CD14-positive monocyte (primary cell): Measurements from ENCODE around the gene MCF2L. TPM values are rescaled to one million over a fixed set of nuclear protein-coding genes. Genes with fewer than 3 reads are reported as not detected.
A peak's percentile ranks its signal among the peaks of the same experiment; 100 is the strongest.

ENCODE experiments used
- DNase-seq, 3 donors: peaks; one replicate each; pipeline ENCODE4 v3.0.0-alpha.2; 2011 to 2022
- H2AFZ ChIP-seq: 2 replicates; pipeline ENCODE4 v1.6.0; 2012; ENCODE audit warnings: mild to moderate bottlenecking, low read depth, low read length, inconsistent platforms; ENCODE audit not compliant: insufficient read depth, poor library complexity, severe bottlenecking
- H3K27ac ChIP-seq, 2 donors: 1 replicate in 1 of 2; 2 replicates in 1 of 2; pipeline ENCODE4 v1.5.1; 2012 to 2013; ENCODE audit warnings: low read length in 2 of 2, control low read depth in 1 of 2, inconsistent platforms in 1 of 2, low read depth in 1 of 2, mild to moderate bottlenecking in 1 of 2
- H3K27me3 ChIP-seq, 2 donors: one replicate each; pipeline versions ENCODE4 v1.6.0 to v1.6.1; 2011 to 2013; ENCODE audit warnings: low read length in 2 of 2; ENCODE audit not compliant: control insufficient read depth in 2 of 2, insufficient read depth in 2 of 2
- H3K36me3 ChIP-seq, 2 donors: replicated peaks in 1 of 2; 1 replicate in 1 of 2; 2 replicates in 1 of 2; pipeline versions ENCODE4 v1.5.1 to v1.6.1; 2012 to 2013; ENCODE audit warnings: low read length in 2 of 2, control low read depth in 1 of 2, inconsistent platforms in 1 of 2, mild to moderate bottlenecking in 1 of 2; ENCODE audit not compliant: insufficient read depth in 2 of 2, control insufficient read depth in 1 of 2
- H3K4me1 ChIP-seq, 2 donors: 1 replicate in 1 of 2; 2 replicates in 1 of 2; pipeline versions ENCODE4 v1.5.1 to v1.6.1; 2012 to 2013; ENCODE audit warnings: low read length in 2 of 2, control low read depth in 1 of 2, inconsistent platforms in 1 of 2, mild to moderate bottlenecking in 1 of 2, moderate library complexity in 1 of 2; ENCODE audit not compliant: insufficient read depth in 2 of 2, control insufficient read depth in 1 of 2
- H3K4me2 ChIP-seq: replicated peaks from 2 replicates; pipeline ENCODE3; 2012; ENCODE audit warnings: low read length, moderate library complexity, mild to moderate bottlenecking; ENCODE audit not compliant: poor library complexity, severe bottlenecking; ENCODE audit errors: extremely low read depth
- H3K4me3 ChIP-seq, 3 experiments: fragments of 200-600 bp in 1 of 3; sonication (generic) in 1 of 3; replicated peaks in 1 of 3; 1 replicate in 2 of 3; 2 replicates in 1 of 3; pipeline ENCODE4 v1.5.1; 2011 to 2013; ENCODE audit warnings: low read length in 3 of 3, mild to moderate bottlenecking in 3 of 3, control low read depth in 2 of 3, low read depth in 2 of 3, inconsistent platforms in 1 of 3, moderate library complexity in 1 of 3
- H3K79me2 ChIP-seq: 2 replicates; pipeline ENCODE4 v1.6.0; 2012; ENCODE audit warnings: mild to moderate bottlenecking, control low read depth, inconsistent platforms, low read length, moderate library complexity; ENCODE audit not compliant: insufficient read depth
- H3K9ac ChIP-seq: 2 replicates; pipeline ENCODE4 v1.6.0; 2017; ENCODE audit warnings: low read length, mild to moderate bottlenecking; ENCODE audit not compliant: insufficient read depth, poor library complexity, severe bottlenecking
- H3K9me3 ChIP-seq, 2 donors: replicated peaks in 1 of 2; 1 replicate in 1 of 2; 2 replicates in 1 of 2; pipeline versions ENCODE4 v1.5.1 to v1.6.1; 2012 to 2013; ENCODE audit warnings: low read length in 2 of 2, control low read depth in 1 of 2; ENCODE audit not compliant: control insufficient read depth in 1 of 2, insufficient read depth in 1 of 2
- H4K20me1 ChIP-seq: 2 replicates; pipeline ENCODE4 v1.6.0; 2012; ENCODE audit warnings: mild to moderate bottlenecking, low read length, control low read depth, moderate library complexity; ENCODE audit not compliant: insufficient read depth
- H3K27ac Mint-ChIP-seq, 7 donors: one replicate each; pipeline ENCODE4 v1.8.0; 2020; ENCODE audit warnings: mild to moderate bottlenecking in 7 of 7, mixed read lengths in 7 of 7, moderate library complexity in 6 of 7, inconsistent platforms in 2 of 7
- H3K27me3 Mint-ChIP-seq, 3 donors: one replicate each; pipeline ENCODE4 v1.8.0; 2021 to 2022; ENCODE audit warnings: low read depth in 3 of 3, mild to moderate bottlenecking in 3 of 3, mixed read lengths in 3 of 3, moderate library complexity in 3 of 3, inconsistent platforms in 1 of 3
- H3K36me3 Mint-ChIP-seq, 2 donors: one replicate each; pipeline ENCODE4 v1.8.0; 2020; ENCODE audit warnings: mixed read lengths in 2 of 2, inconsistent platforms in 1 of 2, mild to moderate bottlenecking in 1 of 2
- H3K4me1 Mint-ChIP-seq: one replicate; pipeline ENCODE4 v1.8.0; 2020; ENCODE audit warnings: mild to moderate bottlenecking, mixed read lengths
- H3K4me3 Mint-ChIP-seq, 2 donors: one replicate each; pipeline ENCODE4 v1.8.0; 2020; ENCODE audit warnings: mild to moderate bottlenecking in 2 of 2, mixed read lengths in 2 of 2, moderate library complexity in 1 of 2
- H3K9me3 Mint-ChIP-seq, 7 donors: one replicate each; pipeline ENCODE4 v1.8.0; 2020 to 2022; ENCODE audit warnings: mixed read lengths in 7 of 7, mild to moderate bottlenecking in 6 of 7, moderate library complexity in 6 of 7, inconsistent platforms in 2 of 7
- WGBS: methylation state at CpG from one replicate; pipeline ENCODE4 v1.1.5; 2013; ENCODE audit warnings: missing lambda C conversion rate; ENCODE audit not compliant: insufficient coverage; 5-methylcytosine and 5-hydroxymethylcytosine counted together
- intact Hi-C, 2 donors: fragments of 100-400 bp; cut with micrococcal nuclease; formaldehyde crosslinking; loops; one replicate each; pipeline versions ENCODE4 v1.15.0 to v1.15.1; 2023
- polyA plus RNA-seq, 3 donors: library from polyadenylated mRNA; depleted of rRNA in 1 of 3; unstranded in 2 of 3; stranded (reverse) in 1 of 3; fragments of 300-500 nt in 2 of 3; fragments of >200 nt in 1 of 3; fragmentation: Illumina TruSeq in 2 of 3; gene quantifications; 1 replicate in 2 of 3; 2 replicates in 1 of 3; pipeline ENCODE4 v1.2.3, GENCODE V29; 2012 to 2021
- TF ChIP-seq, protein P1 (sequence below): fragments of 200-600 bp; IDR thresholded peaks from one replicate; pipeline ENCODE4 v1.8.0; 2022; ENCODE audit warnings: antibody characterized with exemption, mild to moderate bottlenecking

MCF2L gene
- polyA plus RNA-seq, 3 donors, result not detected

DNA sequence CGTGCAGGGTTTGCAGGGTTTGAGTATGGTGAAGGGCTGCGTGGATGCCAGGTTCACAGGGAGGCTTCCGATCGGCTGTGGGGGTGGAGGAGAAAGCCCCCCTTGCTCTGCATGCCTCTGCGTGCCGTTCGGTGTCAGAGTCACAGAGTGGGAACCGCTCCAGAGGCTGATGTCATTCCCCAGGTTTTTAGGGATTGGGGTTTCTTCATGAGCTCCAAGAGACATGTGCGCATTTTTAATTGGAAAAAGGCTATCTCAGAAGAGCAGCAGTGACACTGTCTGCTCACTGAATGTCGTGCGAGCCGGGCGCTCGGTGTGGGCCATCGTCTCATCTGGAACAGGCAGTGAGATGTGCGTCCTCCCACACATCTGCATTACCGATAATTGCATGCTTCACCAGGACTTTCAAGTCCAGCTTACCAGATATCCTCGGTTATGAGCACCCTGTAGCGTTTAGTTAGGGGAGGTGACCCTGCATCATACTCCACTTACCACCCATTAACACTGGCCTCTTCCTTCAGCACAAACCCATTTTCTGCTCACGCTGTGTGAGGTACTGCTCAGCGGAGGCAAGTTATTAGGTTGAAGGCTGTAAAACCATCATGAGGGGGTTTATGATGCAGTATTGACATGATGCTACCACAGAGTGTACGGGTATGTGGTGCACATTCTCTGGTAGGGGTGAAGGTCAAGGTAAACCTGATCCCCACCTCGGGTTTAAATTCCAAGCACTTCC, 1.7 kb downstream of the MCF2L start:
- intact Hi-C loops, result no loop called here
- no peak overlapping the region for H3K9ac ChIP-seq
- H3K4me1 ChIP-seq, result peaks cover 0 to 11% of the 10 kb centered on the region in 2 donors
- H3K4me3 Mint-ChIP-seq, result peak overlapping the region in 1 of 2 donors; percentile 83
- H3K27me3 ChIP-seq, result peaks cover 20 to 34% of the 10 kb centered on the region in 2 donors
- H3K4me2 ChIP-seq, result no peak overlapping the region
- H3K27ac ChIP-seq, result no peak overlapping the region
- TF ChIP-seq, protein P1, sequence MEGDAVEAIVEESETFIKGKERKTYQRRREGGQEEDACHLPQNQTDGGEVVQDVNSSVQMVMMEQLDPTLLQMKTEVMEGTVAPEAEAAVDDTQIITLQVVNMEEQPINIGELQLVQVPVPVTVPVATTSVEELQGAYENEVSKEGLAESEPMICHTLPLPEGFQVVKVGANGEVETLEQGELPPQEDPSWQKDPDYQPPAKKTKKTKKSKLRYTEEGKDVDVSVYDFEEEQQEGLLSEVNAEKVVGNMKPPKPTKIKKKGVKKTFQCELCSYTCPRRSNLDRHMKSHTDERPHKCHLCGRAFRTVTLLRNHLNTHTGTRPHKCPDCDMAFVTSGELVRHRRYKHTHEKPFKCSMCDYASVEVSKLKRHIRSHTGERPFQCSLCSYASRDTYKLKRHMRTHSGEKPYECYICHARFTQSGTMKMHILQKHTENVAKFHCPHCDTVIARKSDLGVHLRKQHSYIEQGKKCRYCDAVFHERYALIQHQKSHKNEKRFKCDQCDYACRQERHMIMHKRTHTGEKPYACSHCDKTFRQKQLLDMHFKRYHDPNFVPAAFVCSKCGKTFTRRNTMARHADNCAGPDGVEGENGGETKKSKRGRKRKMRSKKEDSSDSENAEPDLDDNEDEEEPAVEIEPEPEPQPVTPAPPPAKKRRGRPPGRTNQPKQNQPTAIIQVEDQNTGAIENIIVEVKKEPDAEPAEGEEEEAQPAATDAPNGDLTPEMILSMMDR, result no peak
- H3K9me3 ChIP-seq, result peaks cover 0 to 20% of the 10 kb centered on the region in 2 donors
- H3K4me3 ChIP-seq, result no peak overlapping the region
- no peak overlapping the region for H2AFZ ChIP-seq
- no peaks in the 10 kb centered on the region for H4K20me1 ChIP-seq
- H3K79me2 ChIP-seq, result no peaks in the 10 kb centered on the region
- no peak for DNase-seq
- no peak overlapping the region for H3K27ac Mint-ChIP-seq
- H3K9me3 Mint-ChIP-seq, result peaks cover 0 to 16% (median 6%) of the 10 kb centered on the region in 7 donors
- 98% methylated on average over 13 of the region's 23 CpGs for WGBS
- peaks cover 3% of the 10 kb centered on the region for H3K4me1 Mint-ChIP-seq
- no peaks in the 10 kb centered on the region for H3K36me3 ChIP-seq
- peaks cover 34 to 55% (median 42%) of the 10 kb centered on the region in 3 donors for H3K27me3 Mint-ChIP-seq
- H3K36me3 Mint-ChIP-seq, result peaks cover 0 to 2% of the 10 kb centered on the region in 2 donors

DNA sequence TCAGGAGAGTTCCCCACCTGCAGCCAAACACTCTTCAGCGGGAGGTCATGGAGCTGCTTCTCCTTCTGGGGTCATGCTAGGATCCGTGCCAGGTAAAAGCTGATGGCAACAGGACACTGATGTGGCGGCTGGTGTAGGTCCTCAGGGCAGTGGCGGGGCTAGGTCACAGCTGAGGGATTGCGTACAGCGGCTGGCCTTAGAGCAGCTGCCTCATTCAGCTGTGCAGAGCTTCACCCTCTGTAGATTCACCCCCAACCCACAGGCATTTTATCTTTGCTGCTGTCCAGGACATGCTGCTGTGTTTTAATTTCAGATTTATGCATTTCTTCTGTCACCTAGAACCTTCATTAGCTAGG, 2.3 kb downstream of the MCF2L start:
- Mint-ChIP-seq H3K4me1 (peaks cover 3% of the 10 kb centered on the region), H3K36me3 (peaks cover 0 to 2% of the 10 kb centered on the region in 2 donors), H3K27me3 (peaks cover 34 to 52% (median 42%) of the 10 kb centered on the region in 3 donors), H3K27ac (no peak overlapping the region), H3K4me3 (no peak overlapping the region), H3K9me3 (peaks cover 0 to 16% (median 6%) of the 10 kb centered on the region in 7 donors)
- TF ChIP-seq, protein P1, result no peak
- DNase-seq, result no peak
- no peaks in the 10 kb centered on the region for H4K20me1 ChIP-seq
- H3K4me3 ChIP-seq, result no peak overlapping the region
- H3K36me3 ChIP-seq, result no peaks in the 10 kb centered on the region
- whole genome bisulfite sequencing, result 74% methylated on average over 6 of the region's 6 CpGs
- H3K4me1 ChIP-seq, result peaks cover 0 to 11% of the 10 kb centered on the region in 2 donors
- no peak overlapping the region for H3K27ac ChIP-seq
- intact Hi-C loops, result no loop called here
- no peak overlapping the region for H2AFZ ChIP-seq
- peaks cover 0 to 20% of the 10 kb centered on the region in 2 donors for H3K9me3 ChIP-seq
- H3K9ac ChIP-seq, result no peak overlapping the region
- no peaks in the 10 kb centered on the region for H3K79me2 ChIP-seq
- H3K27me3 ChIP-seq, result peaks cover 20 to 31% of the 10 kb centered on the region in 2 donors
- H3K4me2 ChIP-seq, result no peak overlapping the region
